ENCODE data around the gene ODF2. TPM values are rescaled to one million over a fixed set of nuclear protein-coding genes. Genes with fewer than 3 reads are reported as not detected.

The ODF2 gene
- total RNA-seq (2014; rRNA removed), result 31.2 and 35.0 TPM in 2 replicates
- percentile 56 among the genes with signal in this experiment for Bru-seq, nascent RNA
- percentile 68 among the genes with signal in this experiment for BruChase-seq, experiment 1, labeled RNA remaining after a 6-hour chase
- percentile 56 among the genes with signal in this experiment for BruChase-seq, experiment 2, labeled RNA remaining after a 2-hour chase
- long read RNA-seq, transcript ODF2-201 (21 exons, 3,899 nt), result major isoform, 7 of 30 reads
- long read RNA-seq, partial matches to known transcripts, result 10 of 30 reads
- long read RNA-seq, other reads (novel, unspliced or antisense), result 11 of 30 reads

DNA sequence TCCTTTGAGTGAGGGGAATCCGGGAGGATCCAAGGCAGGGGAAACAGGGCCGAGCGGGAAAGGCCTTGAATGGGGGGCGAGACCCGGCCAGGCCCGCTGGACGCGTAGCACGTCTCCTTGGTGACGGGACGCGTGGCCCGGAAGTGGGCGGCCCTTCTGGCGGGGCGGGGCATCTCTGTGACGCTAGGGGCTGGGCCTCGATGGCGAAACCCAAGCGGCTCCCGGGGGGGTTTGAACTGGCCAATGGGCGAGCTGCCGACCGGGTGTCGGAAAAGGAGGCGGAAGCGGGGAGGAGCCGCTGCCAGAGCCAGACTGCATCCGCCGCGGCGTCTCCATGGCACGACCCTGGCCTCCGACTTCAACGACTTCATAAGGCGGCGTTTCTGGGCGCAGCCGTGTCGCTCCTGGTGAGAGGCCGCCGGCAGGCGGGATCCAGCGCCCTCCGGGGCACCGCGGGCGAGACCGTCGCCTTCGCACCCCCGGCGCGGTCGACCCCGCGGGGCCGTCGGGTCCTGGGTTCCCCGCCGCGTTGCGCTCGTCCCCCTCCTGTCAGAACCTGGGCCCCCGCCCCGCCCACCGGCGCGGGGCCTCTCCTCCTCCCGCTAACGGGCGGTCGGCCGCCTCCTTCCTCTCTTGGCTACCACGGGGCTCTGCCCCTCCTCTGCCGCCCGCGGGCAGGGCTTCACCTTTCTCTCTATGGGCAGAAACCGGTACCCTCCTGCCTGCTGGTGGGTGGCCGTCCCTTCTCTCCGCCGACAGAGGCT, at the start of gene ODF2:
TSS of gene ODF2 (plus strand) at position 158 of the 764 bp plus-strand sequence. CDS start at position 244, 86 bp downstream.
- ChIA-PET CTCF (interaction anchor here (0.6 kb wide), 1 partner anchor 35 kb away, joined by 3 read pairs; no protein-coding TSS in a partner anchor), POLR2A (ENCODE audit: unreplicated experiment) (interaction anchor here (0.7 kb wide), 1 partner anchor 229 kb away, joined by 3 read pairs; no protein-coding TSS in a partner anchor)
- Histone ChIP-seq H3K9ac (ENCODE audit: low read length) (peak within 1 kb of the TSS; percentile 75), H3K4me3 (ENCODE audit: low read length) (peak within 1 kb of the TSS; percentile 77), H4K20me1 (ENCODE audit: low read length) (no peaks in the 10 kb centered on the region), H3K4me2 (ENCODE audit: low read length) (peak within 1 kb of the TSS; percentile 96), H3F3A (ENCODE audit: low read length, unreplicated experiment) (no peaks in the 10 kb centered on the region), H3K27me3 (ENCODE audit: low read length) (no peaks in the 10 kb centered on the region), H3K27ac (ENCODE audit: low read length) (peak within 1 kb of the TSS; percentile 44; the same call in 1 of the 2 replicates), H3K4me1 (ENCODE audit: insufficient read depth, low read length) (no peaks in the 10 kb centered on the region; the same call in none of the 2 replicates), H3K79me2 (ENCODE audit: low read length) (peaks cover 8% of the 10 kb centered on the region), H3K36me3 (ENCODE audit: low read depth, low read length) (no peaks in the 10 kb centered on the region), H3K9me3 (ENCODE audit: low read length) (no peaks in the 10 kb centered on the region), H3K9me2 (replicated peaks; ENCODE audit: low read length) (no peaks in the 10 kb centered on the region), H2AFZ (ENCODE audit: low read length) (peak within 1 kb of the TSS; percentile 96)
- intact Hi-C loops (cut with micrococcal nuclease), result no loop called here
- TF ChIP-seq, protein P1, sequence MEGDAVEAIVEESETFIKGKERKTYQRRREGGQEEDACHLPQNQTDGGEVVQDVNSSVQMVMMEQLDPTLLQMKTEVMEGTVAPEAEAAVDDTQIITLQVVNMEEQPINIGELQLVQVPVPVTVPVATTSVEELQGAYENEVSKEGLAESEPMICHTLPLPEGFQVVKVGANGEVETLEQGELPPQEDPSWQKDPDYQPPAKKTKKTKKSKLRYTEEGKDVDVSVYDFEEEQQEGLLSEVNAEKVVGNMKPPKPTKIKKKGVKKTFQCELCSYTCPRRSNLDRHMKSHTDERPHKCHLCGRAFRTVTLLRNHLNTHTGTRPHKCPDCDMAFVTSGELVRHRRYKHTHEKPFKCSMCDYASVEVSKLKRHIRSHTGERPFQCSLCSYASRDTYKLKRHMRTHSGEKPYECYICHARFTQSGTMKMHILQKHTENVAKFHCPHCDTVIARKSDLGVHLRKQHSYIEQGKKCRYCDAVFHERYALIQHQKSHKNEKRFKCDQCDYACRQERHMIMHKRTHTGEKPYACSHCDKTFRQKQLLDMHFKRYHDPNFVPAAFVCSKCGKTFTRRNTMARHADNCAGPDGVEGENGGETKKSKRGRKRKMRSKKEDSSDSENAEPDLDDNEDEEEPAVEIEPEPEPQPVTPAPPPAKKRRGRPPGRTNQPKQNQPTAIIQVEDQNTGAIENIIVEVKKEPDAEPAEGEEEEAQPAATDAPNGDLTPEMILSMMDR (conservative IDR thresholded peaks at IDR 0.05; ENCODE audit: low read depth, low read length), result no peak
- no peak for TF ChIP-seq EZH2phosphoT487 (IDR thresholded peaks at IDR 0.05; ENCODE audit: borderline replicate concordance, low read length)
- no peak for TF ChIP-seq EZH2 (IDR thresholded peaks at IDR 0.05; ENCODE audit: low read length, unreplicated experiment)
- ATAC-seq (peak; percentile 88), DNase-seq (peak; percentile 92)
- no TSS peak for BruUV-seq (replicated peaks)

DNA sequence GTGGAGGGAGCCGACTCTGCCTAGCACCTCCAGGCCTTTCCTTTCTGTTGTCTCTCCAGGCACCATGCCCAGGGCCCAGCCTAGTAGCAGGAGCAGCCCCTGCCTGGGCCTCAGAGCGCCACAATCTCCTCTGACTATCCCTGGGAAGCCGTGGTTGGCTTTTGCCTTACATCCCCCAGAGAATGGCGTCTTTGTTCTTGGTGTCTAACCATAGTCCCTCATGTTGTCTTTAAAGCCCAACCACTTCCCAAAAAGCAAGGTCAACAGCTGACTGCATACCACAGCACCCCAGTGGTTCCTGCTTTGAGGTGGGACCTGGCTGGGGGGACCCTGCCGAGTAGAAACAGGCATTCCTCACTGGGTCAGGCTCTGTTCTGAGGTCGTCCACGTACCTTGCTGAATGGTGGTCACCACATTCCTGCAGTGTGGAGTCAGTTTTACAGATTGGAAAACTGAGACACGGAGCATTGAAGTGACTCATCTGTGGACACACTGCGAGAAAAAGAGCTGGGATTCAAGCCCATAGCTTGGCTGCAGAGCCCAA, 48.9 kb upstream of the ODF2 start:
- DNase-seq, result peak; percentile 18
- no peak overlapping the region for H3K9ac ChIP-seq (ENCODE audit: low read length)
- intact Hi-C loops (cut with micrococcal nuclease), result no loop called here
- peaks cover 8% of the 10 kb centered on the region for H3K4me1 ChIP-seq (ENCODE audit: insufficient read depth, low read length)
- CTCF ChIA-PET, result no interaction called here
- H3K36me3 ChIP-seq (ENCODE audit: low read depth, low read length), result no peaks in the 10 kb centered on the region
- H3K27ac ChIP-seq (ENCODE audit: low read length), result no peak overlapping the region
- H4K20me1 ChIP-seq (ENCODE audit: low read length), result no peaks in the 10 kb centered on the region
- ATAC-seq, result no peak; the same call in 1 of the 2 replicates
- no TSS peak for BruUV-seq (replicated peaks)
- no peaks in the 10 kb centered on the region for H3K27me3 ChIP-seq (ENCODE audit: low read length)
- H2AFZ ChIP-seq (ENCODE audit: low read length), result peak overlapping the region; percentile 50; the same call in 1 of the 2 replicates
- H3K79me2 ChIP-seq (ENCODE audit: low read length), result no peaks in the 10 kb centered on the region
- H3F3A ChIP-seq (ENCODE audit: low read length, unreplicated experiment), result no peaks in the 10 kb centered on the region
- H3K9me3 ChIP-seq (ENCODE audit: low read length), result no peaks in the 10 kb centered on the region
- POLR2A ChIA-PET (ENCODE audit: unreplicated experiment), result no interaction called here
- no peaks in the 10 kb centered on the region for H3K9me2 ChIP-seq (replicated peaks; ENCODE audit: low read length)
- TF ChIP-seq EZH2 (IDR thresholded peaks at IDR 0.05; ENCODE audit: low read length, unreplicated experiment) (no peak), EZH2phosphoT487 (IDR thresholded peaks at IDR 0.05; ENCODE audit: borderline replicate concordance, low read length) (no peak)
- TF ChIP-seq, protein P1 (conservative IDR thresholded peaks at IDR 0.05; ENCODE audit: low read depth, low read length), result no peak
- H3K4me2 ChIP-seq (ENCODE audit: low read length), result no peak overlapping the region
- no peak overlapping the region for H3K4me3 ChIP-seq (ENCODE audit: low read length)

Measured in PC-3 (cell line).